Bronchial epithelial cell (primary cell): ENCODE measurements around the gene COMMD7. TPM values are rescaled to one million over a fixed set of nuclear protein-coding genes. Genes with fewer than 3 reads are reported as not detected.

Source experiments
- DNase-seq: peaks from one replicate; pipeline ENCODE4 v3.0.0-alpha.2; 2010; ENCODE audit warnings: low read depth
- FAIRE-seq: peaks from 2 replicates; lab custom pipeline; 2011; peaks lifted over from hg19 to GRCh38; lab: Jason Lieb, UNC
- H3K27me3 ChIP-seq: 2 replicates; pipeline ENCODE4 v1.5.1; 2011; ENCODE audit warnings: low read length; ENCODE audit not compliant: control insufficient read depth, insufficient read depth
- H3K36me3 ChIP-seq: 2 replicates; pipeline ENCODE4 v1.5.1; 2011; ENCODE audit warnings: low read length; ENCODE audit not compliant: control insufficient read depth, insufficient read depth
- H3K4me3 ChIP-seq: 2 replicates; pipeline ENCODE4 v1.5.1; 2011; ENCODE audit warnings: mild to moderate bottlenecking, low read depth, low read length, control low read depth
- total RNA-seq: library from RNA; depleted of rRNA; stranded (reverse); fragments of >200 nt; gene quantifications from 2 replicates; pipeline ENCODE4 v1.2.1, GENCODE V29; 2014
- TF ChIP-seq, protein P1 (sequence below): IDR thresholded peaks from 2 replicates; pipeline ENCODE4 v1.5.1; 2011; ENCODE audit warnings: mild to moderate bottlenecking, moderate library complexity, low read length, control low read depth, inconsistent platforms; ENCODE audit not compliant: insufficient read depth, severe bottlenecking

Gene COMMD7
- total RNA-seq, 1 donor from 2014 or later: 10.5 TPM

DNA sequence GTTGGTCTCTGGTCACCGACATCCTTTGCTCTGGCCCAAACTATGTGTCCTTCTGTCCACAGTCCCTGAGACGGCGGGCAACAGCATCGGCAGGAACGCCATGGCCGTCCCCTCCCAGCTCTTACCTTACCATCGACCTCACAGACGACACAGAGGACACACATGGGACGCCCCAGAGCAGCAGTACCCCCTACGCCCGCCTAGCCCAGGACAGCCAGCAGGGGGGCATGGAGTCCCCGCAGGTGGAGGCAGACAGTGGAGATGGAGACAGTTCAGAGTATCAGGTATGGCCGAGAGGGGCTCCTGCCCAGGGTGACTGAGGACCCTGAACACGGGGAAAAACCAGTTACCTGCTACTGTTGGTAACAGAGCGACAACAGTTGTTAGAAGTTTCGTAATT is 43.9 kb upstream of the COMMD7 start:
- no peak for DNase-seq
- Histone ChIP-seq H3K4me3 (no peak overlapping the region), H3K36me3 (no peaks in the 10 kb centered on the region), H3K27me3 (no peaks in the 10 kb centered on the region)
- FAIRE-seq: no peak
- TF ChIP-seq, protein P1, sequence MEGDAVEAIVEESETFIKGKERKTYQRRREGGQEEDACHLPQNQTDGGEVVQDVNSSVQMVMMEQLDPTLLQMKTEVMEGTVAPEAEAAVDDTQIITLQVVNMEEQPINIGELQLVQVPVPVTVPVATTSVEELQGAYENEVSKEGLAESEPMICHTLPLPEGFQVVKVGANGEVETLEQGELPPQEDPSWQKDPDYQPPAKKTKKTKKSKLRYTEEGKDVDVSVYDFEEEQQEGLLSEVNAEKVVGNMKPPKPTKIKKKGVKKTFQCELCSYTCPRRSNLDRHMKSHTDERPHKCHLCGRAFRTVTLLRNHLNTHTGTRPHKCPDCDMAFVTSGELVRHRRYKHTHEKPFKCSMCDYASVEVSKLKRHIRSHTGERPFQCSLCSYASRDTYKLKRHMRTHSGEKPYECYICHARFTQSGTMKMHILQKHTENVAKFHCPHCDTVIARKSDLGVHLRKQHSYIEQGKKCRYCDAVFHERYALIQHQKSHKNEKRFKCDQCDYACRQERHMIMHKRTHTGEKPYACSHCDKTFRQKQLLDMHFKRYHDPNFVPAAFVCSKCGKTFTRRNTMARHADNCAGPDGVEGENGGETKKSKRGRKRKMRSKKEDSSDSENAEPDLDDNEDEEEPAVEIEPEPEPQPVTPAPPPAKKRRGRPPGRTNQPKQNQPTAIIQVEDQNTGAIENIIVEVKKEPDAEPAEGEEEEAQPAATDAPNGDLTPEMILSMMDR: no peak

DNA sequence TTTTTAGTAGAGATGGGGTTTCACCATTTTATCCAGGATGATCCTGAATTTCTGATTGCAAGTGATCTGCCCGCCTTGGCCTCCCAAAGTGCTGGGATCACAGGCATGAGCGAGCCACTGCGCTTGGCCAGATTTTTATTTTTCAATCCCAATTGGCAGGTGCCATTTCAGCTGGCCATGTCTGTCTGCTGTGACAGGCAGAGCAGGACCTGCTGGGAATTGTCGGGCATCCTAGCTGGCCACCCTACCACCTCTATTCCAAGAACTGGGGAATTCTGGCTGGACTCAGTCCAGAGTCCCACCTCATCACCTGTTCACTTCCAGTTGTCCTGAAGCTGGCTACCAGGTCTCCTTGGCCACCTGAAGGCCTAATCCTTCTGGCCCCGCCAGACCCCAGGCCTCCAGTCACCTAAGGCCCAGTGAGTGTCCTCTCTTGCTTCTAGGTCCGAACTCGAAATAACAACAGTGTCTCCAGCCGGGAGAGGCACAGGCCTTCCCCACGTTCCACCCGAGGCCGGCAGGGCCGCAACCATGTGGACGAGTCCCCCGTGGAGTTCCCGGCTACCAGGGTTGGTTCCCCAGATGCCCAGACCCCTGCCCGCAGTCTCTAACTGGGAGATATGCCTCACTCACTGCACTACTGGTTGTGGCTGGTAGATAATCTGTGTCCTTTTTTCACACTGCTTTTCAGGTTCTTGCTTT is 42.9 kb upstream of the COMMD7 start:
- Histone ChIP-seq H3K36me3 (no peaks in the 10 kb centered on the region), H3K27me3 (no peaks in the 10 kb centered on the region), H3K4me3 (no peak overlapping the region)
- no peak for FAIRE-seq
- TF ChIP-seq, protein P1: no peak
- no peak for DNase-seq

DNA sequence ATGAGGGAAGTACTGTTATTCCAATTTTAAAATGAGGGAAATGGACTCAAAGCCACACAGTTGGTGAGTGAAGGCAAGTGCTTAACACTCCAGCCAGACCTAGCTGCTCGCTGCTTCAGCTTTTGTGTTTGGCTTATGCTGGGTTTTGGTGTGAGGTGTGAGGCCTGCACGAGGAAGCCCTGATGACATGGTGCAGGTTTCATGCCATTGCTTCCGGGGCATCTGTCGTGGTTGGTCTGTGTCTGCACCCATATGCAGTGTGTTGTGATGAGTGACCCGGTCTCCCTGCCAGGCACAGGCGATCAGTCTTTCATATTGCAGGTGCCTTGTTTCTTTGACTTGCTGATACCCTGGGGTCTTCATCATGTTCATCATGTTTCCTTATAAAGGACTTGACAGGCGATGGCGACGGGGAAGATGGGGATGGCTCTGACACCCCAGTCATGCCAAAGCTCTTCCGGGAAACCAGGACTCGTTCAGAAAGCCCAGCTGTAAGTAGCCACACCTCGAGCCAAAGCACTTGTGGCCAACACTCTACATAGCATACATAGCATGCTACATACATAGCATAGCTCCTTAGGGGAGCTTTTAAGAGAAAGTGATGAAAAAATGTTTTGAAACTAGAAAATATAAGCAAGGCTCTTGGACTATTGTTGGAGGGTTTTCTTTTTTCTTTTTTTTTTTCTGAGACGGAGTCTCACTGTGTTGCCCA is 41.3 kb upstream of the COMMD7 start:
- no peak for DNase-seq
- H3K27me3 ChIP-seq: no peaks in the 10 kb centered on the region
- FAIRE-seq: peak; percentile 64
- TF ChIP-seq, protein P1: no peak
- no peak overlapping the region for H3K4me3 ChIP-seq
- no peaks in the 10 kb centered on the region for H3K36me3 ChIP-seq

DNA sequence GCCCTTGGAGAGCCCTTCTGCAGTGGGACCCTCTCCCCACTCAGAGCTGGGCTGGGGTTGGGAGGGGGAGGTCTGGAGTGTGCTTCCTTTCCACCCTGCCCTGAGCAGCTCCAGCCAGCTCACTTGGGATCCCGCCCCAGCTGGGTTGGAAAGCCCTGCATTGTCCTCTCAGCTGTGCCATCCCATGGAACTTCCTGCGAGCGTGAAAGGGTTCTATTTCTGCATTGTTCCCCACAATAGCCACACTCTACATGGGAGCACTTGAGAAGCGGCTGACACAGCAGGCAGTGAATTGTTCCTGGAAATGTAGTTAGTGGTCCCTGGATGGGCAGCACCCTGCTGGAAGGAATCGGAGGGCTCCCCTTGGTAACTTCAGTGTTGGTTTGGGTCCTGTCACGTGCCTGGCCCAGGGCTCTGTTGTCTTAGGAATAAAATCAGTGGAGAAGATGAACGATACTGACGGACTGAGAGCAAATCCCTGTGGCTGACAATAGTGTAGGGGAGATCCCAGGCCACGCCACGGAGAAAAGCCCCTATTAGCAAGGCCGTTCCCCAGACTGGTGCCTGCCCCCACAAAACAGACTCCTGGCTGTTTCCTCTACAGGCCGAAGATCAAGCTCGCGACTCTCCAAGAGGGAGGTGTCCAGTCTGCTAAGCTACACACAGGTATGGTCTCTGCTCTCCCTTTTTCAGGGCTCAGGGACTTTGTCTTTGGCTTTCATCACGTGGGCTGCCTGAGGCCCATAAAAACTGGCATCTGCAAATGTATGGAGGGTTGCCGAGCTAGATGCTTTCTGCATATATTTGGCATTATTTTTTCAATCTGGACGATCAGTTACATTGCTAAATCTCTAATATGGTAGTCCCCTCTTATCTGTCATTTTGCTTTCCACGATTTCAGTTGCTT is 37.7 kb upstream of the COMMD7 start:
- no peaks in the 10 kb centered on the region for H3K36me3 ChIP-seq
- TF ChIP-seq, protein P1: no peak
- no peak overlapping the region for H3K4me3 ChIP-seq
- DNase-seq (no peak), FAIRE-seq (no peak)
- no peaks in the 10 kb centered on the region for H3K27me3 ChIP-seq

DNA sequence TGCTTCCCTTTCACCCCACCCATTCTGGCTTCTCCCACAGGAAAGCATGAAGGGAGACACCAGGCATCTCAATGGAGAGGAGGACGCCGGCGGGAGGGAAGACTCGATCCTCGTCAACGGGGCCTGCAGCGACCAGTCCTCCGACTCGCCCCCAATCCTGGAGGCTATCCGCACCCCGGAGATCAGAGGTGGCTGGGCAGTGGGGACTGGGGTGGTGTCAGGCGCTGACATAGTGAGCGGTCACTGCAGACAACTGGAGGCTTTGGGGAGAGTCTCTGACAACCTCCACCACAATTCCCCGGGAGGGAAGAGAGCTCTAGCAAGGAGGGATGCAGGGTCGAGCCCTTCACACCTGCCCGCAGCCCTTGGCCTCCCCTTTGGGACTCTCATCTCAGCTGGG is 37.0 kb upstream of the COMMD7 start:
- TF ChIP-seq, protein P1: no peak
- no peak for FAIRE-seq
- no peak for DNase-seq
- H3K36me3 ChIP-seq: no peaks in the 10 kb centered on the region
- no peak overlapping the region for H3K4me3 ChIP-seq
- H3K27me3 ChIP-seq: no peaks in the 10 kb centered on the region
